GM18909 (cell line): ENCODE data around the gene RBBP8NL.

ENCODE experiments used
- ATAC-seq: cut with Tn5 transposase; IDR thresholded peaks from one replicate; pipeline ENCODE4 v1.9.1; 2021; ENCODE audit warnings: mild to moderate bottlenecking; ENCODE audit not compliant: unreplicated experiment, poor library complexity

The RBBP8NL gene

GRCh38 chr20:62425281-62426058 is 1.9 kb downstream of the RBBP8NL start:
- no peak for ATAC-seq

GRCh38 chr20:62424249-62425107 is 2.9 kb downstream of the RBBP8NL start:
- ATAC-seq, result no peak

- ATAC-seq, result no peak
Observed at GRCh38 chr20:62423326-62423706, 4.0 kb downstream of the RBBP8NL start.

- no peak for ATAC-seq
Observed at GRCh38 chr20:62422636-62423325, 4.6 kb downstream of the RBBP8NL start.

- no peak for ATAC-seq
Observed at GRCh38 chr20:62421716-62421990, 5.7 kb downstream of the RBBP8NL start.

GRCh38 chr20:62420846-62421715 is 6.3 kb downstream of the RBBP8NL start:
- no peak for ATAC-seq

GRCh38 chr20:62419759-62420158 is 7.6 kb downstream of the RBBP8NL start:
- ATAC-seq, result no peak

GRCh38 chr20:62418709-62419487 is 8.4 kb downstream of the RBBP8NL start:
- no peak for ATAC-seq

GRCh38 chr20:62417981-62418708 is 9.2 kb downstream of the RBBP8NL start:
- ATAC-seq, result no peak

- ATAC-seq, result no peak
Observed at GRCh38 chr20:62416651-62417637, 10.4 kb downstream of the RBBP8NL start.

GRCh38 chr20:62415354-62416111 is 11.8 kb downstream of the RBBP8NL start:
- no peak for ATAC-seq

- ATAC-seq, result no peak
Observed at GRCh38 chr20:62413896-62414481, 13.3 kb downstream of the RBBP8NL start.

- ATAC-seq, result no peak
Observed at GRCh38 chr20:62413025-62413570, 14.2 kb downstream of the RBBP8NL start.

GRCh38 chr20:62412194-62413024 is 14.9 kb downstream of the RBBP8NL start:
- no peak for ATAC-seq

GRCh38 chr20:62411479-62412193 is 15.7 kb downstream of the RBBP8NL start:
- no peak for ATAC-seq
